Heart left ventricle (tissue), 16 donors: Measurements from ENCODE around the gene GTF2H4. TPM values are rescaled to one million over a fixed set of nuclear protein-coding genes. Genes with fewer than 3 reads are reported as not detected.
A peak's percentile ranks its signal among the peaks of the same experiment; 100 is the strongest.

Experiments used
- ATAC-seq, 4 donors: fragments of 200-7000 bp; cut with Tn5 transposase; one replicate each; pipeline ENCODE4 v1.9.1; 2020 to 2022; ENCODE audit warnings: moderate library complexity in 4 of 4, mild to moderate bottlenecking in 3 of 4, moderate number of reproducible peaks in 1 of 4
- DNase-seq, 5 donors: peaks; one replicate each; pipeline ENCODE4 v3.0.0-alpha.2; 2020
- H3K27ac ChIP-seq, 12 donors: fragments of 200-600 bp; sonication (generic) in 4 of 12; one replicate each; pipeline versions ENCODE4 v1.5.0 to v1.8.0; 2016 to 2022; ENCODE audit warnings: mild to moderate bottlenecking in 2 of 12
- H3K27me3 ChIP-seq, 9 donors: fragments of 200-600 bp; sonication (generic) in 2 of 9; one replicate each; pipeline versions ENCODE4 v1.5.1 to v1.8.0; 2016 to 2022; ENCODE audit warnings: mild to moderate bottlenecking in 3 of 9
- H3K36me3 ChIP-seq, 9 donors: fragments of 200-600 bp; sonication (generic) in 2 of 9; one replicate each; pipeline versions ENCODE4 v1.5.0 to v1.8.0; 2018 to 2022; ENCODE audit warnings: mild to moderate bottlenecking in 2 of 9
- H3K4me1 ChIP-seq, 12 donors: fragments of 200-600 bp; sonication (generic) in 4 of 12; one replicate each; pipeline versions ENCODE4 v1.5.0 to v1.8.0; 2016 to 2022; ENCODE audit warnings: mild to moderate bottlenecking in 3 of 12
- H3K4me3 ChIP-seq, 12 donors: fragments of 200-600 bp; sonication (generic) in 4 of 12; one replicate each; pipeline versions ENCODE4 v1.5.0 to v1.8.0; 2017 to 2022; ENCODE audit warnings: mild to moderate bottlenecking in 9 of 12, moderate library complexity in 4 of 12
- H3K9me3 ChIP-seq, 12 donors: fragments of 200-600 bp; sonication (generic) in 4 of 12; one replicate each; pipeline versions ENCODE4 v1.5.0 to v1.8.0; 2016 to 2022; ENCODE audit warnings: mild to moderate bottlenecking in 1 of 12
- POLR2A ChIP-seq, 2 donors: fragments of 450-650 bp; IDR thresholded peaks; one replicate each; pipeline ENCODE4 v1.6.1; 2017; ENCODE audit warnings: antibody characterized with exemption in 2 of 2, mild to moderate bottlenecking in 2 of 2, moderate library complexity in 2 of 2
- WGBS, 4 donors: extraction: QIAGEN DNeasy Blood & Tissue Kit in 2 of 4; methylation state at CpG; one replicate each; pipeline versions ENCODE4 v1.1.5 to v1.1.7; 2013 to 2018; 5-methylcytosine and 5-hydroxymethylcytosine counted together
- intact Hi-C, 10 donors: fragments of 100-400 bp; cut with DNase I; formaldehyde crosslinking; loops; one replicate each; pipeline versions ENCODE4 v1.11.1 to v1.14.2; 2022
- polyA plus RNA-seq, 2 donors: library from polyadenylated mRNA; stranded (reverse); fragments of 200-250 nt; gene quantifications; one replicate each; pipeline ENCODE4 v1.2.3, GENCODE V29; 2013
- total RNA-seq, 9 donors: library from RNA; depleted of rRNA in 2 of 9; stranded (reverse); fragments of >200 nt in 2 of 9; fragmentation: NEBNext Ultra II Directional in 3 of 9; extraction: Animal tissue kit (Norgen Biotek cat#: 25700) in 3 of 9; gene quantifications; one replicate each; pipeline versions ENCODE4 v1.1.0 to v1.2.4, GENCODE V29; 2016 to 2023
- TF ChIP-seq, protein P1 (sequence below), 12 donors: fragments of 200-600 bp; sonication (generic) in 4 of 12; IDR thresholded peaks; one replicate each; pipeline versions ENCODE4 v1.5.0 to v1.8.0; 2018 to 2022; ENCODE audit warnings: antibody characterized with exemption in 12 of 12, mild to moderate bottlenecking in 5 of 12
- donor health status: ischemic (EF 13 %, LVEDD 7.1; RV severe dilation, severe dysfunction).
- donor health status: healthy with polysubstance abuse.
- donor health status: DM: no; HTN: yes; CAD: no.
- donor health status: DM: no; HTN: no; CAD: no.
- donor health status: ischemic (EF 25% LVEDD 6.9; RV normal size, moderate dysfunction).
- donor health status: ischemic (EF 25% LVEDD 5.7; RV mildly dilated, moderate dysfunction).
- donor health status: healthy.
- donor health status: DM: yes; HTN: yes; CAD: no.
- donor health status: ischemic (EF 35%, LVEDD 5.7; RV mildly dilated, moderate dysfunction).
- donor health status: nonischemic (EF 11% LVEDD 7.7; RV severe dilation, severe dysfunction).
- donor health status: DM: yes; HTN: yes; CAD: no.
- donor health status: PGD.
- donor health status: ischemic (EF 29% LVEDD 5.4; RV normal size, mild dysfunction).
- donor health status: nonischemic (EF 23%, LVEDD 6.1; RV moderate dilation, normal function).

The GTF2H4 gene
- total and polyA plus RNA-seq, 11 donors, result 4.2 to 22.4 (median 14.7) TPM

DNA sequence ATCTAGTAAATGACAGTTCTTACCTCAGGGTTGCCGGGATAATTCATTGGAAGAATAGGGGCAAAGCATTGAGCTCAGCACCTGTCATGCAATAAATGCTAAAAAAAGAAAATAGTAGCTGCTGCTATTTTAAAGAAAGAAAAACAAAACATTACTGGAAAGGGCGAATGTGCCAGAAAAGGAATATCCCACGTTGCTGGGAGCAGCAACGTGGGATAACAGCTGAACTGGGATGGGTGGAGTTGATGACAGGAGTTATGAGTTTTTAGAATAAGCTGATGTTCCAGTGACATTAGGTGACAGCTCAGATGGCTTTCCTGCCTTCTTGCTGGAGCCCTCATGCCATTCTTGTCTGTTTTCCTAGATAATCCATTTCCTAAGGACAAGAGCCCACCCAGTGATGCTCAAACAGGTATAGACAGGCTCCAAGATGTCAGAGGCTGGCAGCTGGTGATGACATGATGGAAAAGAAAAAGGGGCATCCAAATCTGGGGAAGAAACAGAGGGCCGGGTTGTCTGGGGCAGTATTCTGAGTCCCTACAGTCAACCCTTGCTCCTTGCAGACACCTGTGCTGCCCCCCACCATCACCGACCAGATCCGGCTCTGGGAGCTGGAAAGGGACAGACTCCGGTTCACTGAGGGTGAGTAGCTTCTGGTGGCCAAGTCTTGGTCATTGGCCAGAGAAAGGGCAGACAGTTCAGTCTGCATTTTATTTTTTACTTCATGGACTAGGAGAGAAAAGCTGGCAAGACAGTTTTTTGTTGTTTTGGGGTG, 4.9 kb downstream of the GTF2H4 start:
- WGBS, 4 donors, result 80 to 93% (median 88%) methylated on average over 8 of the region's 8 CpGs
- no peak for DNase-seq
- Histone ChIP-seq H3K4me1 (peaks cover 0 to 40% (median 28%) of the 10 kb centered on the region in 12 donors), H3K36me3 (peaks cover 0 to 46% (median 38%) of the 10 kb centered on the region in 9 donors), H3K4me3 (peak overlapping the region in 3 of 12 donors; percentile 65 to 71 (median 70)), H3K9me3 (no peaks in the 10 kb centered on the region), H3K27ac (peak overlapping the region in 11 of 12 donors; percentile 91 to 98 (median 93)), H3K27me3 (no peaks in the 10 kb centered on the region)
- ATAC-seq, result no peak
- intact Hi-C loops, result loop anchor here in 2 of 10 donors (10.0 kb wide), 2 partner anchors 132 to 282 kb away; no protein-coding TSS in a partner anchor
- TF ChIP-seq, protein P1, sequence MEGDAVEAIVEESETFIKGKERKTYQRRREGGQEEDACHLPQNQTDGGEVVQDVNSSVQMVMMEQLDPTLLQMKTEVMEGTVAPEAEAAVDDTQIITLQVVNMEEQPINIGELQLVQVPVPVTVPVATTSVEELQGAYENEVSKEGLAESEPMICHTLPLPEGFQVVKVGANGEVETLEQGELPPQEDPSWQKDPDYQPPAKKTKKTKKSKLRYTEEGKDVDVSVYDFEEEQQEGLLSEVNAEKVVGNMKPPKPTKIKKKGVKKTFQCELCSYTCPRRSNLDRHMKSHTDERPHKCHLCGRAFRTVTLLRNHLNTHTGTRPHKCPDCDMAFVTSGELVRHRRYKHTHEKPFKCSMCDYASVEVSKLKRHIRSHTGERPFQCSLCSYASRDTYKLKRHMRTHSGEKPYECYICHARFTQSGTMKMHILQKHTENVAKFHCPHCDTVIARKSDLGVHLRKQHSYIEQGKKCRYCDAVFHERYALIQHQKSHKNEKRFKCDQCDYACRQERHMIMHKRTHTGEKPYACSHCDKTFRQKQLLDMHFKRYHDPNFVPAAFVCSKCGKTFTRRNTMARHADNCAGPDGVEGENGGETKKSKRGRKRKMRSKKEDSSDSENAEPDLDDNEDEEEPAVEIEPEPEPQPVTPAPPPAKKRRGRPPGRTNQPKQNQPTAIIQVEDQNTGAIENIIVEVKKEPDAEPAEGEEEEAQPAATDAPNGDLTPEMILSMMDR (IDR thresholded peaks at IDR 0.05), result no peak
- no peak for TF ChIP-seq POLR2A (IDR thresholded peaks at IDR 0.05)

DNA sequence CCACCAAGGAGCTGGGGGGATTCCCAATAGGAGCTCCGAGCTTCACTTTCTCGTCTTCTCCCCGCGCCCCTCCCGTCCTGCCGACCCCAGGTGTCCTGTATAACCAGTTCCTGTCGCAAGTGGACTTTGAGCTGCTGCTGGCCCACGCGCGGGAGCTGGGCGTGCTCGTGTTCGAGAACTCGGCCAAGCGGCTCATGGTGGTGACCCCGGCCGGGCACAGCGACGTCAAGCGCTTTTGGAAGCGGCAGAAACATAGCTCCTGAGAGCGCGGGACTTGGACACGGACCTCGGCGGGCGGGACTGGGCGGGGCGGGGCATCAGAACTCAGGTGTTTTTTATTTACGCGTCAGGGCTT, 5.7 kb downstream of the GTF2H4 start:
- Histone ChIP-seq H3K4me1 (peaks cover 0 to 35% (median 26%) of the 10 kb centered on the region in 12 donors), H3K9me3 (no peaks in the 10 kb centered on the region), H3K27me3 (no peaks in the 10 kb centered on the region), H3K4me3 (peak overlapping the region; percentile 38 to 92 (median 68)), H3K36me3 (peaks cover 0 to 54% (median 45%) of the 10 kb centered on the region in 9 donors), H3K27ac (peak overlapping the region; percentile 85 to 98 (median 93))
- intact Hi-C loops, result loop anchor here in 8 of 10 donors (1.0 to 10.0 kb wide), 7 partner anchors 29 to 281 kb away; partner anchors contain the start of gene DDR1 (in 1 of the 8)
- ATAC-seq (peak in 1 of 4 donors; percentile 53), DNase-seq (no peak)
- WGBS, 4 donors, result 3 to 9% (median 6%) methylated on average over 31 of the region's 31 CpGs; no CpG with 5 or more reads in 1 of the 4 donors
- TF ChIP-seq POLR2A (IDR thresholded peaks at IDR 0.05), result no peak
- TF ChIP-seq, protein P1 (IDR thresholded peaks at IDR 0.05), result no peak

DNA sequence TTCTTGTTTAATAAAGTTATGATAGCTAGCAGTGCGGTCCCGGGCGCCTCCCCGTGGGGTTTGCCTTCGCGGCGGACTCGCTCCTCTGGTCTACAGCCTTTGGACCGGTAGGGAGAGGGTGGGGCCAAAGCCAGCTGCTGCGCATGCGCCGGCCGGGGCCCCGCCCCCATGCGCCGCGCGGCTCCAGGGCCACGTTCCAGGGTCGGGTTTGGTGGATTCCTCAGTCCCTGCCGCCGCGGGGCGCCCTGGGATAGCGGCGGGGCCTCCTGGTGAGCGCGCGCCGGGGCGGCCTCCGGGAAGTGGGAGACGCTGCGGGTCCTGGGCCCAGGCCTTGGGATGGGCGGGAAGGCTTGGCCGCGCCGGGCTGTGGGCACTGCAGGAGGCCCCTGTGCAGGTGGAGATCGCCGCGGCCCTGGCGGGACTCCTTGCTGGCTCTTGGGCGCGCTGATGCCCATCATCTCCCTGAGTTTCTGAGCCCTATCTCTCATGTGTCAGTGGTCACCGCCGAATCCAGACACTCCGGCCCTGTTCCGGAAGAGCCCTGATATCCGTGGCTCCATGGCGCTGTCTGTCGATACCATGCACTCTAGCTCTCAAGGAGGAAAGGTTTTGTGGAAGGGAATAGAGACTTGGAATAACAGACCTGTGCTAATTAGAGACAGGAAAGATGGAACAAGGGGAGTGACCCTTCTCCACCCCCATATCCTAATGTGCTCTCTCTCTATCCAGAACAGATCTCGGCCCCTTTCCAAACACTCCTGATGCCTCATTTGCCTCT, 6.3 kb downstream of the GTF2H4 start, which contains the start of gene VARS2:
VARS2 (plus strand) TSS at position 163 of the 778 bp plus-strand sequence; CDS start at position 762, 599 bp downstream.
- ATAC-seq (peak; percentile 91 to 96 (median 96)), DNase-seq (peak; percentile 91 to 96 (median 93))
- H3K9me3 ChIP-seq, result no peaks in the 10 kb centered on the region
- peaks cover 0 to 30% (median 23%) of the 10 kb centered on the region in 12 donors for H3K4me1 ChIP-seq
- H3K27ac ChIP-seq, result peak within 1 kb of the TSS; percentile 85 to 98 (median 93)
- peak in 1 of 2 donors; percentile 92 for TF ChIP-seq POLR2A (IDR thresholded peaks at IDR 0.05)
- TF ChIP-seq, protein P1 (IDR thresholded peaks at IDR 0.05), result peak in 11 of 12 donors; percentile 14 to 64 (median 43)
- peaks cover 0 to 60% (median 51%) of the 10 kb centered on the region in 9 donors for H3K36me3 ChIP-seq
- intact Hi-C loops, result loop anchor here in 8 of 10 donors (1.0 to 10.0 kb wide), 7 partner anchors 29 to 281 kb away; partner anchors contain the start of gene DDR1 (in 1 of the 8)
- no peaks in the 10 kb centered on the region for H3K27me3 ChIP-seq
- WGBS, 4 donors, result 1 to 3% (median 2%) methylated on average over 13 to 52 of the region's 52 CpGs
- peak within 1 kb of the TSS; percentile 38 to 92 (median 68) for H3K4me3 ChIP-seq
